ENCODE data around the gene IFITM1.
"Not testable (repeated sequence)": the region's sequence is repeated elsewhere in the genome, so short reads cannot be mapped to it uniquely, and the experiment has no call there.

The IFITM1 gene

GRCh38 chr11:304915-305843 is 8.7 kb upstream of the IFITM1 start:
- H3K4me1 ChIP-seq (ENCODE audit: control insufficient read depth, insufficient read depth, low read length, poor library complexity, severe bottlenecking), result peaks cover 13% of the 10 kb centered on the region
- H3K9me3 ChIP-seq (ENCODE audit: control insufficient read depth, low read length), result no peaks in the 10 kb centered on the region
- H3K27ac ChIP-seq (ENCODE audit: low read depth, low read length, severe bottlenecking), result no peak overlapping the region
- 39 to 42% methylated on average over 7 to 13 of the region's 19 CpGs for WGBS, 2 experiments (ENCODE audit: insufficient coverage in 2 of 2)
- H3K36me3 ChIP-seq (ENCODE audit: control insufficient read depth, insufficient read depth, low read length), result no peaks in the 10 kb centered on the region
- no peak overlapping the region for H3K4me3 ChIP-seq (ENCODE audit: extremely low read depth, insufficient read depth, low read length, poor library complexity, severe bottlenecking)

GRCh38 chr11:305844-306211 is 8.0 kb upstream of the IFITM1 start:
- 80% methylated on average over 10 of the region's 10 CpGs for WGBS, 2 experiments (ENCODE audit: insufficient coverage in 2 of 2)
- Histone ChIP-seq H3K36me3 (ENCODE audit: control insufficient read depth, insufficient read depth, low read length) (no peaks in the 10 kb centered on the region), H3K9me3 (ENCODE audit: control insufficient read depth, low read length) (no peaks in the 10 kb centered on the region), H3K4me1 (ENCODE audit: control insufficient read depth, insufficient read depth, low read length, poor library complexity, severe bottlenecking) (peaks cover 13% of the 10 kb centered on the region), H3K4me3 (ENCODE audit: extremely low read depth, insufficient read depth, low read length, poor library complexity, severe bottlenecking) (no peak overlapping the region), H3K27ac (ENCODE audit: low read depth, low read length, severe bottlenecking) (no peak overlapping the region)

GRCh38 chr11:306645-307371 is 7.0 kb upstream of the IFITM1 start:
- Histone ChIP-seq H3K9me3 (ENCODE audit: control insufficient read depth, low read length) (no peaks in the 10 kb centered on the region), H3K36me3 (ENCODE audit: control insufficient read depth, insufficient read depth, low read length) (no peaks in the 10 kb centered on the region), H3K4me3 (ENCODE audit: extremely low read depth, insufficient read depth, low read length, poor library complexity, severe bottlenecking) (no peak overlapping the region), H3K27ac (ENCODE audit: low read depth, low read length, severe bottlenecking) (no peak overlapping the region), H3K4me1 (ENCODE audit: control insufficient read depth, insufficient read depth, low read length, poor library complexity, severe bottlenecking) (peaks cover 16% of the 10 kb centered on the region)
- 92 to 96% methylated on average over 14 to 15 of the region's 17 CpGs for WGBS, 2 experiments (ENCODE audit: insufficient coverage in 2 of 2)

- H3K36me3 ChIP-seq (ENCODE audit: control insufficient read depth, insufficient read depth, low read length); H3K9me3 ChIP-seq (ENCODE audit: control insufficient read depth, low read length): not testable (repeated sequence)
- H3K27ac ChIP-seq (ENCODE audit: low read depth, low read length, severe bottlenecking), result peak within 1 kb of the TSS; percentile 80
- H3K4me3 ChIP-seq (ENCODE audit: extremely low read depth, insufficient read depth, low read length, poor library complexity, severe bottlenecking), result peak within 1 kb of the TSS; percentile 28
- WGBS, 2 experiments (ENCODE audit: insufficient coverage in 2 of 2), result 36 to 45% methylated on average over 15 to 20 of the region's 28 CpGs
- peaks cover 24% of the 10 kb centered on the region for H3K4me1 ChIP-seq (ENCODE audit: control insufficient read depth, insufficient read depth, low read length, poor library complexity, severe bottlenecking)
Observed at GRCh38 chr11:307766-308708, 5.8 kb upstream of the IFITM1 start, which contains the start of gene IFITM2. IFITM2 (plus strand) TSS chr11:307816; CDS start chr11:308193, 377 bp downstream.

GRCh38 chr11:308740-309665 is 4.8 kb upstream of the IFITM1 start:
- H3K9me3 ChIP-seq (ENCODE audit: control insufficient read depth, low read length); H3K36me3 ChIP-seq (ENCODE audit: control insufficient read depth, insufficient read depth, low read length); H3K27ac ChIP-seq (ENCODE audit: low read depth, low read length, severe bottlenecking); H3K4me3 ChIP-seq (ENCODE audit: extremely low read depth, insufficient read depth, low read length, poor library complexity, severe bottlenecking): not testable (repeated sequence)
- 78 to 81% methylated on average over 11 to 16 of the region's 24 CpGs for WGBS, 2 experiments (ENCODE audit: insufficient coverage in 2 of 2)
- peaks cover 33% of the 10 kb centered on the region for H3K4me1 ChIP-seq (ENCODE audit: control insufficient read depth, insufficient read depth, low read length, poor library complexity, severe bottlenecking)

DNA sequence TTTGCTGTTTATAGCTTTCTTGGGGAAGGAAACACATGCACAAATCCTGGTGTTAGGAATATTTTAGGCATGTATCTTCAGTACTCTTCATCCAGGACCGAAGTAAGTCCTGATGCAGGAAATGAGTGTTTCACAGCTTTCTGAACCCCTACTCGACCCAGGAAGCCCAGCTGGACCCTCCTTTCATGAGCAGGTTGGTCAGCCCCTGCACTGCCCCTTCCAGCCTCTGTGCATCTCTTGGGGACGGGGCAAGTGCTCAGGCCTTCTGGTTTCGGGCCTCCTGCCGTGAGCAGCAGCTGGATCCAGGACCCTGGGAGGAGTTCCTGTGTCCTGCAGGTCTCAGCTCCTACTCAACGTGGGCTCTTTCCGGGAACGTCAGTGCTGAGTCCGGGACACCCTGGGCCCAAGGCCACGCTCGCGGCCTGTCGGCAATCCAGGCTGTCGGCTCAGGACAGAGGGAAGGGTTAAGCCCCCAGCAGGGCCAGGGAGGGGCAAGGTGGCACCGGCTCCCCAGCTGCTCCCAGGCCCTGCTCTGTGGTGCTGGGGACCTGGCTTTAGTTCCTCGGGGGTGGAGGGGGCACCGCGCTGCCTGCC is 3.8 kb upstream of the IFITM1 start:
- not testable (repeated sequence) for H3K27ac ChIP-seq (ENCODE audit: low read depth, low read length, severe bottlenecking); H3K9me3 ChIP-seq (ENCODE audit: control insufficient read depth, low read length); H3K36me3 ChIP-seq (ENCODE audit: control insufficient read depth, insufficient read depth, low read length)
- 20 to 45% methylated on average over 2 to 3 of the region's 18 CpGs for WGBS, 2 experiments (ENCODE audit: insufficient coverage in 2 of 2)
- H3K4me1 ChIP-seq (ENCODE audit: control insufficient read depth, insufficient read depth, low read length, poor library complexity, severe bottlenecking), result peaks cover 39% of the 10 kb centered on the region
- peak overlapping the region; percentile 3 for H3K4me3 ChIP-seq (ENCODE audit: extremely low read depth, insufficient read depth, low read length, poor library complexity, severe bottlenecking)

DNA sequence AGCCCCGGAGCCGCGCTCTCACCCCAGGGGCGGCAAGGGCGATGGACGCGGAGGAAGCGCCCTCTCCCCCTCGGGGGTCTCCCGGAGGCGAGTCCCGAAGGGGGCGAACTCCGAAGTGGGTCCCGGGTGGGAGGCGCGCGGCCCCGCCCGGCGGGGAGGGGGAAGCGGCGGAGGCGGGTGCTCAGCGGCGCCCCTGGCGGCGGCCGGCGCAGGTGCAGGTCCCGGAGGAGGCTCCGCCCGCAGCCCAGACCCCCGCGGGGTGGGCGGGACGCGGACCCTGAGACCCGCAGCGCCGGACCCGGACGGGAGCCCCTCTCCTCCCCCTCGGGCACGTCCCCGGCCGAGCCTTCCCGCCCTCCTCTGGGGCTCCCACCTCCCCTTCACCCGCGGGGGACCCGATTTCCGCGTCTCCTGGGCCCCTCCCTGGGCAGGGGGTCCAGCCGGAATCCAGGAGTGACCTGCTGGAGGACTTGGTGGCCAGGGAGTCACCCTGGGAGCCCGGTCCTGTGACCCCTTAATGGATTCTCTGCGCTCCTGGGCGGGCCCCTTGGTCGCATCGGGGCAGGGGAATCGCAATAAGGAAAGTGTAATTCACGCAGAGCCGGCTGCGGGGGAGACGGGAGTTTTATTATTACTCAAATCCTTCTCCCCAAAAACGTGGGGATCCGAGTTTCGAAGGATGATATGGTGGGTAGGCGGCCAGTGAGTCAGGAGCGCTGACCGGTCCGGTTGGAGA is 2.7 kb upstream of the IFITM1 start:
- not testable (repeated sequence) for H3K4me3 ChIP-seq (ENCODE audit: extremely low read depth, insufficient read depth, low read length, poor library complexity, severe bottlenecking); H3K9me3 ChIP-seq (ENCODE audit: control insufficient read depth, low read length); H3K27ac ChIP-seq (ENCODE audit: low read depth, low read length, severe bottlenecking); H3K36me3 ChIP-seq (ENCODE audit: control insufficient read depth, insufficient read depth, low read length)
- H3K4me1 ChIP-seq (ENCODE audit: control insufficient read depth, insufficient read depth, low read length, poor library complexity, severe bottlenecking), result peaks cover 40% of the 10 kb centered on the region
- 33% methylated on average over 3 of the region's 71 CpGs; no CpG with 5 or more reads in 1 of the 2 experiments for WGBS, 2 experiments (ENCODE audit: insufficient coverage in 2 of 2)

GRCh38 chr11:312092-312816 is 1.6 kb upstream of the IFITM1 start:
- H3K36me3 ChIP-seq (ENCODE audit: control insufficient read depth, insufficient read depth, low read length), result no peaks in the 10 kb centered on the region
- H3K4me1 ChIP-seq (ENCODE audit: control insufficient read depth, insufficient read depth, low read length, poor library complexity, severe bottlenecking), result peaks cover 41% of the 10 kb centered on the region
- no peak overlapping the region for H3K27ac ChIP-seq (ENCODE audit: low read depth, low read length, severe bottlenecking)
- no peak overlapping the region for H3K4me3 ChIP-seq (ENCODE audit: extremely low read depth, insufficient read depth, low read length, poor library complexity, severe bottlenecking)
- WGBS, 2 experiments (ENCODE audit: insufficient coverage in 2 of 2), result 41 to 56% methylated on average over 3 to 6 of the region's 14 CpGs
- no peaks in the 10 kb centered on the region for H3K9me3 ChIP-seq (ENCODE audit: control insufficient read depth, low read length)
